Gastrocnemius medialis (tissue), 4 donors: ENCODE results near the gene RSU1.

Experiments used
- CTCF ChIP-seq, 5 experiments: fragments of 450-650 bp in 3 of 5; fragments of 200-600 bp in 2 of 5; sonication (generic) in 2 of 5; IDR thresholded peaks in 4 of 5; conservative IDR thresholded peaks in 1 of 5; 1 replicate in 4 of 5; 2 replicates in 1 of 5; pipeline ENCODE4 v1.5.1; 2016 to 2019; ENCODE audit warnings: antibody characterized with exemption in 5 of 5, mild to moderate bottlenecking in 3 of 5, moderate library complexity in 3 of 5
- POLR2A ChIP-seq, 2 donors: fragments of 450-650 bp; IDR thresholded peaks; one replicate each; pipeline ENCODE4 v1.6.1; 2017; ENCODE audit warnings: antibody characterized with exemption in 2 of 2, mild to moderate bottlenecking in 2 of 2, moderate library complexity in 2 of 2

GRCh38 chr10:16804123-16804522 is 13.1 kb downstream of the RSU1 start:
- TF ChIP-seq CTCF (IDR thresholded peaks at IDR 0.05 in 4 of 5, conservative IDR thresholded peaks at IDR 0.05 in 1 of 5): no peak
- TF ChIP-seq POLR2A (IDR thresholded peaks at IDR 0.05): no peak
